ENCODE results near the gene C21orf58.
"Not testable (repeated sequence)": the region's sequence is repeated elsewhere in the genome, so short reads cannot be mapped to it uniquely, and the experiment has no call there.

DNA sequence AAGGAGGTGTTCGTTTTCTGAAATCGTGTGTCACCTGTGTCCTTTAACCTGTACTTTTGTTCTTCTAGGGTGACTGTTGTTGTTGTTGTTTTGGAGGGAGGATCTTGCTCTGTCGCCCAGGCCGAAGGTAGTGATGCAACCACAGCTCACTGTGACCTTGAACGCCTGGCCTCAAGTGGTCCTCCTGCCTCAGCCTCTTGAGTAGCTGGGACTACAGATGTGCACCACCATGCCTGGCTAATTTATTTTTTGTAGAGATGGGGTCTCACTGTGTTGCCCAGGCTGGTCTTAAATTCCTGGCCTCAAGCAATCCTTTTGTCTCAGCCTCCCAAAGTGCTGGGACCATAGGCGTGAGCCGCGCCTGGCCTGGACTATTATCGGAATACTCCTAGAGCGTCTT is 49.3 kb upstream of the C21orf58 start:
- TF ChIP-seq, protein P1, sequence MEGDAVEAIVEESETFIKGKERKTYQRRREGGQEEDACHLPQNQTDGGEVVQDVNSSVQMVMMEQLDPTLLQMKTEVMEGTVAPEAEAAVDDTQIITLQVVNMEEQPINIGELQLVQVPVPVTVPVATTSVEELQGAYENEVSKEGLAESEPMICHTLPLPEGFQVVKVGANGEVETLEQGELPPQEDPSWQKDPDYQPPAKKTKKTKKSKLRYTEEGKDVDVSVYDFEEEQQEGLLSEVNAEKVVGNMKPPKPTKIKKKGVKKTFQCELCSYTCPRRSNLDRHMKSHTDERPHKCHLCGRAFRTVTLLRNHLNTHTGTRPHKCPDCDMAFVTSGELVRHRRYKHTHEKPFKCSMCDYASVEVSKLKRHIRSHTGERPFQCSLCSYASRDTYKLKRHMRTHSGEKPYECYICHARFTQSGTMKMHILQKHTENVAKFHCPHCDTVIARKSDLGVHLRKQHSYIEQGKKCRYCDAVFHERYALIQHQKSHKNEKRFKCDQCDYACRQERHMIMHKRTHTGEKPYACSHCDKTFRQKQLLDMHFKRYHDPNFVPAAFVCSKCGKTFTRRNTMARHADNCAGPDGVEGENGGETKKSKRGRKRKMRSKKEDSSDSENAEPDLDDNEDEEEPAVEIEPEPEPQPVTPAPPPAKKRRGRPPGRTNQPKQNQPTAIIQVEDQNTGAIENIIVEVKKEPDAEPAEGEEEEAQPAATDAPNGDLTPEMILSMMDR (IDR thresholded peaks at IDR 0.05) = not testable (repeated sequence)
- not testable (repeated sequence) for TF ChIP-seq EP300 (IDR thresholded peaks at IDR 0.05)

Data from tibial nerve (tissue), 4 donors.